SK-N-SH (cell line): ENCODE results near the gene CHST6. TPM values are rescaled to one million over a fixed set of nuclear protein-coding genes. Genes with fewer than 3 reads are reported as not detected.

ENCODE experiments used
- CTCF ChIA-PET: fragments of 300-600, 350-600 bp; formaldehyde crosslinking; extraction: SDS; loops from one replicate; lab custom pipeline; 2021; lab: Yijun Ruan, JAX
- POLR2A ChIA-PET: fragments of 350-600 bp; sonication (Branson Sonifier 250); formaldehyde crosslinking; extraction: SDS; loops from one replicate; lab custom pipeline; 2020; ENCODE audit warnings: antibody characterized with exemption, inconsistent platforms; lab: Yijun Ruan, JAX
- DNase-seq: peaks from one replicate; pipeline ENCODE4 v3.0.0; 2012
- H2AFZ ChIP-seq: fragments of 200-600 bp; sonication (generic); 2 replicates; pipeline ENCODE4 v1.8.1; 2016; ENCODE audit warnings: antibody characterized with exemption, mild to moderate bottlenecking, low read depth
- H3F3A ChIP-seq: fragments of 200-600 bp; sonication (generic); replicated peaks from 2 replicates; pipeline ENCODE3; 2016; ENCODE audit warnings: antibody characterized with exemption, mild to moderate bottlenecking; ENCODE audit not compliant: insufficient read depth
- H3K27ac ChIP-seq, 2 experiments: fragments of 200-500 bp in 1 of 2; fragments of 200-600 bp in 1 of 2; sonication (Bioruptor generic) in 1 of 2; sonication (generic), shearing (Covaris generic) in 1 of 2; 2 replicates each; pipeline versions ENCODE4 v1.5.1 to v1.6.1; 2014 to 2016; ENCODE audit warnings: low read depth in 2 of 2, inconsistent platforms in 1 of 2, low read length in 1 of 2, mild to moderate bottlenecking in 1 of 2, mixed read lengths in 1 of 2
- H3K27me3 ChIP-seq: fragments of 200-600 bp; sonication (generic), shearing (Covaris generic); 2 replicates; pipeline ENCODE4 v1.6.1; 2016; ENCODE audit warnings: mixed run types; ENCODE audit not compliant: insufficient read depth
- H3K36me3 ChIP-seq, 2 experiments: fragments of 200-500 bp in 1 of 2; fragments of 200-600 bp in 1 of 2; sonication (Bioruptor generic) in 1 of 2; sonication (generic) in 1 of 2; replicated peaks in 1 of 2; 2 replicates each; pipeline versions ENCODE3 to v1.5.1; 2014 to 2016; ENCODE audit warnings: low read length in 1 of 2, mild to moderate bottlenecking in 1 of 2; ENCODE audit not compliant: insufficient read depth in 2 of 2, control insufficient read depth in 1 of 2
- H3K4me1 ChIP-seq, 2 experiments: fragments of 200-500 bp in 1 of 2; fragments of 200-600 bp in 1 of 2; sonication (Bioruptor generic) in 1 of 2; sonication (generic), shearing (Covaris generic) in 1 of 2; 2 replicates each; pipeline versions ENCODE4 v1.5.1 to v1.6.1; 2014 to 2016; ENCODE audit warnings: low read depth in 1 of 2, low read length in 1 of 2, mixed run types in 1 of 2; ENCODE audit not compliant: insufficient read depth in 2 of 2, control insufficient read depth in 1 of 2
- H3K4me2 ChIP-seq: fragments of 200-600 bp; sonication (generic), shearing (Covaris generic); 2 replicates; pipeline ENCODE4 v1.6.1; 2017; ENCODE audit warnings: mixed run types
- H3K4me3 ChIP-seq, 2 experiments: fragments of 200-500 bp in 1 of 2; fragments of 200-600 bp in 1 of 2; sonication (Bioruptor generic) in 1 of 2; sonication (generic), shearing (Covaris generic) in 1 of 2; 2 replicates each; pipeline versions ENCODE4 v1.5.1 to v1.8.1; 2014 to 2016; ENCODE audit warnings: low read depth in 2 of 2, inconsistent platforms in 1 of 2, low read length in 1 of 2, mild to moderate bottlenecking in 1 of 2, mixed read lengths in 1 of 2, moderate library complexity in 1 of 2
- H3K79me2 ChIP-seq: fragments of 200-600 bp; sonication (generic); 2 replicates; pipeline ENCODE4 v1.8.1; 2017; ENCODE audit warnings: mild to moderate bottlenecking; ENCODE audit not compliant: insufficient read depth
- H3K9ac ChIP-seq: fragments of 200-600 bp; sonication (generic); 2 replicates; pipeline ENCODE4 v1.6.1; 2017; ENCODE audit warnings: mixed run types
- H3K9me2 ChIP-seq: fragments of 200-600 bp; sonication (generic); 2 replicates; pipeline ENCODE4 v1.6.1; 2017; ENCODE audit warnings: mixed run types
- H3K9me3 ChIP-seq: fragments of 200-600 bp; sonication (generic); 2 replicates; pipeline ENCODE4 v1.6.1; 2017; ENCODE audit warnings: mixed run types, mild to moderate bottlenecking, moderate library complexity
- H4K20me1 ChIP-seq: fragments of 200-600 bp; sonication (generic); 2 replicates; pipeline ENCODE4 v1.6.1; 2017; ENCODE audit warnings: mild to moderate bottlenecking, mixed run types; ENCODE audit not compliant: insufficient read depth
- CHD2 ChIP-seq: fragments of 150-350 bp; IDR thresholded peaks from 2 replicates; pipeline ENCODE4 v1.6.1; 2018; ENCODE audit warnings: low read length; ENCODE audit not compliant: partially characterized antibody
- CTCF ChIP-seq: fragments of 200-600 bp; sonication (generic); IDR thresholded peaks from 2 replicates; pipeline ENCODE4 v1.6.1; 2017; ENCODE audit warnings: antibody characterized with exemption, mild to moderate bottlenecking, moderate library complexity
- ELF1 ChIP-seq: IDR thresholded peaks from 2 replicates; pipeline ENCODE4 v1.4.0; 2012
- EP300 ChIP-seq, 2 experiments: IDR thresholded peaks; 2 replicates each; pipeline versions ENCODE4 v1.4.0 to v1.6.1; 2012; ENCODE audit warnings: borderline replicate concordance in 1 of 2, low read depth in 1 of 2, low read length in 1 of 2
- FOXM1 ChIP-seq: IDR thresholded peaks from 2 replicates; pipeline ENCODE4 v1.4.0; 2012; ENCODE audit warnings: low read depth, mild to moderate bottlenecking
- GABPA ChIP-seq: IDR thresholded peaks from 2 replicates; pipeline ENCODE4 v1.4.0; 2012; ENCODE audit warnings: low read depth, mild to moderate bottlenecking
- GATA2 ChIP-seq: sonication (generic); formaldehyde crosslinking; IDR thresholded peaks from 2 replicates; pipeline ENCODE4 v1.5.0; 2020; ENCODE audit warnings: mild to moderate bottlenecking, missing genetic modification reagents
- IRF3 ChIP-seq: fragments of 150-350 bp; IDR thresholded peaks from 2 replicates; pipeline ENCODE4 v1.6.1; 2016; ENCODE audit warnings: mild to moderate bottlenecking, low read depth, low read length
- MAX ChIP-seq: IDR thresholded peaks from 2 replicates; pipeline ENCODE4 v1.4.0; 2012; ENCODE audit warnings: low read depth
- MXI1 ChIP-seq: IDR thresholded peaks from 2 replicates; pipeline ENCODE4 v1.6.1; 2012; ENCODE audit warnings: mild to moderate bottlenecking, low read depth, low read length, improper control_type of control experiment
- NFIC ChIP-seq: IDR thresholded peaks from 2 replicates; pipeline ENCODE4 v1.4.0; 2012; ENCODE audit warnings: borderline replicate concordance
- NRF1 ChIP-seq: IDR thresholded peaks from 2 replicates; pipeline ENCODE4 v1.6.1; 2012; ENCODE audit warnings: low read depth, mild to moderate bottlenecking, low read length
- PBX3 ChIP-seq: IDR thresholded peaks from 2 replicates; pipeline ENCODE4; 2012
- RCOR1 ChIP-seq: fragments of 150-350 bp; IDR thresholded peaks from 2 replicates; pipeline ENCODE4 v1.6.1; 2017; ENCODE audit warnings: antibody characterized with exemption, low read length
- RFX5 ChIP-seq: IDR thresholded peaks from 2 replicates; pipeline ENCODE4 v1.6.1; 2012; ENCODE audit warnings: mild to moderate bottlenecking, improper control_type of control experiment, low read length
- RXRA ChIP-seq: IDR thresholded peaks from 2 replicates; pipeline ENCODE4 v1.4.0; 2012; ENCODE audit warnings: low read depth, mild to moderate bottlenecking, borderline replicate concordance
- SIN3A ChIP-seq: IDR thresholded peaks from 2 replicates; pipeline ENCODE4 v1.6.1; 2012; ENCODE audit warnings: low read depth, mild to moderate bottlenecking, low read length, moderate library complexity, borderline replicate concordance
- SMC3 ChIP-seq: IDR thresholded peaks from 2 replicates; pipeline ENCODE4 v1.6.1; 2012; ENCODE audit warnings: low read depth, low read length, improper control_type of control experiment
- TAF1 ChIP-seq: IDR thresholded peaks from 2 replicates; pipeline ENCODE4 v1.6.1; 2012; ENCODE audit warnings: low read depth, mild to moderate bottlenecking, low read length, moderate library complexity, borderline replicate concordance
- TCF12 ChIP-seq: IDR thresholded peaks from 2 replicates; pipeline ENCODE4 v1.4.0; 2012
- USF1 ChIP-seq: IDR thresholded peaks from 2 replicates; pipeline ENCODE4 v1.4.0; 2012; ENCODE audit warnings: low read depth, borderline replicate concordance
- USF2 ChIP-seq: fragments of 150-350 bp; IDR thresholded peaks from 2 replicates; pipeline ENCODE4 v1.6.1; 2017; ENCODE audit warnings: antibody characterized with exemption, low read length, low read depth, borderline replicate concordance
- YY1 ChIP-seq: IDR thresholded peaks from 2 replicates; pipeline ENCODE4 v1.4.0; 2012; ENCODE audit warnings: low read depth, mild to moderate bottlenecking
- ZBTB33 ChIP-seq: IDR thresholded peaks from 2 replicates; pipeline ENCODE4 v1.4.0; 2012; ENCODE audit warnings: low read depth, borderline replicate concordance
- WGBS: methylation state at CpG from one replicate; pipeline ENCODE4 v1.1.6; 2017; ENCODE audit warnings: low lambda C conversion rate; 5-methylcytosine and 5-hydroxymethylcytosine counted together
- polyA plus RNA-seq, 3 experiments: library from polyadenylated mRNA; depleted of rRNA; stranded (reverse); fragments of >200 nt; gene quantifications; 2 replicates each; pipeline ENCODE4 v1.2.3, GENCODE V29; 2012

The CHST6 gene
- polyA plus RNA-seq, 1 of the 3 experiments (the other 2 are of a cell fraction), result 0.30 TPM

- no peaks in the 10 kb centered on the region for H3K9me2 ChIP-seq
- no peaks in the 10 kb centered on the region for H4K20me1 ChIP-seq
- H3K36me3 ChIP-seq, result peaks cover 8 to 18% of the 10 kb centered on the region in 2 experiments
- 0 out of 2 replicates have a peak overlapping the region, but pooled peaks have one; percentile 33 for H2AFZ ChIP-seq
- H3K4me2 ChIP-seq, result peak overlapping the region; percentile 23; the same call in 1 of the 2 replicates
- peaks cover 11% of the 10 kb centered on the region for H3F3A ChIP-seq
- H3K27me3 ChIP-seq, result no peaks in the 10 kb centered on the region
- peaks cover 6 to 13% of the 10 kb centered on the region in 2 experiments; a peak in 3 of 4 replicates for H3K4me1 ChIP-seq
- CTCF ChIA-PET, result interaction anchor here (0.7 to 1.4 kb wide), 2 partner anchors 56 to 333 kb away, joined by 3 to 4 read pairs; no protein-coding TSS in a partner anchor
- DNase-seq, result peak; percentile 72
- POLR2A ChIA-PET, result no interaction called here
- H3K79me2 ChIP-seq, result peaks cover 4% of the 10 kb centered on the region
- WGBS, result 13% methylated on average over 3 of the region's 3 CpGs
- no peaks in the 10 kb centered on the region for H3K9me3 ChIP-seq
- no peak overlapping the region for H3K4me3 ChIP-seq
- peak overlapping the region; percentile 67 to 76 for H3K27ac ChIP-seq
- H3K9ac ChIP-seq, result no peak overlapping the region
- TF ChIP-seq RXRA (no peak), EP300 (IDR thresholded peaks at IDR 0.05; ENCODE audit: borderline replicate concordance in 1 of 2, low read depth in 1 of 2, low read length in 1 of 2) (peak in 1 of 2 experiments; percentile 76; a peak in 1 of 4 replicates), USF1 (no peak), TCF12 (peak; percentile 88), RCOR1 (peak; percentile 98), SIN3A (no peak), CTCF (no peak), NRF1 (no peak), MAX (no peak), PBX3 (no peak), ZBTB33 (no peak), YY1 (0 out of 2 replicates have a peak, but pooled peaks have one; percentile 20), RFX5 (no peak), CHD2 (peak; percentile 87), NFIC (no peak), USF2 (no peak), FOXM1 (no peak), ELF1 (no peak), SMC3 (no peak), GATA2 (CRISPR knock-in tag) (no peak), TAF1 (no peak), IRF3 (no peak), MXI1 (peak; percentile 70), GABPA (no peak)
Observed at GRCh38 chr16:75443298-75443697, 51.9 kb downstream of the CHST6 start.
